NCI-H510A treated with DMSO at 0.1 percent for 48 hours (cell line): ENCODE measurements around the gene GUCY1A2.
A peak's percentile ranks its signal among the peaks of the same experiment; 100 is the strongest.
"Not testable (repeated sequence)": the region's sequence is repeated elsewhere in the genome, so short reads cannot be mapped to it uniquely, and the experiment has no call there.

Experiments
- DNase-seq: peaks from one replicate; lab custom pipeline; 2025; lab: John Stamatoyannopoulos, UW

GUCY1A2 gene, protein sequence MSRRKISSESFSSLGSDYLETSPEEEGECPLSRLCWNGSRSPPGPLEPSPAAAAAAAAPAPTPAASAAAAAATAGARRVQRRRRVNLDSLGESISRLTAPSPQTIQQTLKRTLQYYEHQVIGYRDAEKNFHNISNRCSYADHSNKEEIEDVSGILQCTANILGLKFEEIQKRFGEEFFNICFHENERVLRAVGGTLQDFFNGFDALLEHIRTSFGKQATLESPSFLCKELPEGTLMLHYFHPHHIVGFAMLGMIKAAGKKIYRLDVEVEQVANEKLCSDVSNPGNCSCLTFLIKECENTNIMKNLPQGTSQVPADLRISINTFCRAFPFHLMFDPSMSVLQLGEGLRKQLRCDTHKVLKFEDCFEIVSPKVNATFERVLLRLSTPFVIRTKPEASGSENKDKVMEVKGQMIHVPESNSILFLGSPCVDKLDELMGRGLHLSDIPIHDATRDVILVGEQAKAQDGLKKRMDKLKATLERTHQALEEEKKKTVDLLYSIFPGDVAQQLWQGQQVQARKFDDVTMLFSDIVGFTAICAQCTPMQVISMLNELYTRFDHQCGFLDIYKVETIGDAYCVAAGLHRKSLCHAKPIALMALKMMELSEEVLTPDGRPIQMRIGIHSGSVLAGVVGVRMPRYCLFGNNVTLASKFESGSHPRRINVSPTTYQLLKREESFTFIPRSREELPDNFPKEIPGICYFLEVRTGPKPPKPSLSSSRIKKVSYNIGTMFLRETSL

DNA sequence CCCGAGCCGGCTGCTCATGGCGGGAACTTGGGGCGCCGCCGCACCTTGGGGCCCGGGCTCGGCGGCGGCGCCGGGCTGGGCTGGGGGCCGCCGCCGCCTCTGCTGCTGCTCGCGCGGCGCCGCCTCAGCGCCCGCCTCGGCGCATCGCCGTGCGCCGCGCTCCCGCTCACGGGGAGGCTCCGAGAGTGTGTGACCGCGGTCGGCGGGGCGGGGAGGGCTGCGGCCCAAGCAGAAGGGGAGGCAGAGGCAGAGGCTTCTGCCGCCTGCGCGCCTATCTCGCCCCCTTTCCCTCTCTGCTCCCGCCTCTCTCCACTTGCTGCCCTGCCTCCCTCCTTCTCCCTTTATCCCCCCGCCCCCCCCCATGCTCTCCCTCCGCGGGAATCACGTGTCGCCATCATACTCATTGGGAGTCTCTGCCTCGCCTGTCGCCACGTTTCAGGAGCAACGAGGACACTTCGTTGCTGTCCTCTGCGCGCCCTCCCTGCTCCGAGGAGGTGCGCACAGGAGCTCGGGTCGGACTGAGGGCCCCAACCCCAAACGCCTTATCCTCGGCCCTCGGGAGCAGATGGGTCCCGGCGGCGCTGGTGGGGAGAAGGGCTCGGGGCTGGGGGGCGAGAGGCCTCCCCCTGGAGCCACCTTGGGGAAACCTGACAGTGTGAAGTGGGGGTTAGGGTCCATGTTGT is at the start of gene GUCY1A2:
Gene GUCY1A2, minus strand, starts transcription at position 258 of the 683 bp plus-strand sequence. CDS start 421 bp downstream, outside the sequence.
- DNase-seq = peak; percentile 24

DNA sequence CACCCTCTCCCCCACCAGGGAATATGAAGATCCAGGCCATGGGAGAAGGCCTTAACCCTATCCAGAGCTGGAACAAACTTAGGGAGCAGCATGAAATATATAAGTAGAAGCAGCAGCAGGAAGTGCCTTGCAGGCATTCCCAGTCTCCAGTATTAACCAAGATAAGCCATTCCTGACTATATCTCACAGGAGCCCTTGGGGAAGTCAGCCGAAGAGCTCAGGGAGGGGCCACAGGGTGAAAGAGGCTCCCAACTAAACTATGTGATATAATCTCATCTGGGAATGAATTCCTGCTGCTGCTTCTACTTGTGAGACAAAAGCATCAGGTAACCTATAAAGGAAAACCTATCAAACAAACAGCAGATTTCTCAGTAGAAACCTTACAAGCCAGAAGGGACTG is 36.1 kb upstream of the GUCY1A2 start:
- no peak for DNase-seq

DNA sequence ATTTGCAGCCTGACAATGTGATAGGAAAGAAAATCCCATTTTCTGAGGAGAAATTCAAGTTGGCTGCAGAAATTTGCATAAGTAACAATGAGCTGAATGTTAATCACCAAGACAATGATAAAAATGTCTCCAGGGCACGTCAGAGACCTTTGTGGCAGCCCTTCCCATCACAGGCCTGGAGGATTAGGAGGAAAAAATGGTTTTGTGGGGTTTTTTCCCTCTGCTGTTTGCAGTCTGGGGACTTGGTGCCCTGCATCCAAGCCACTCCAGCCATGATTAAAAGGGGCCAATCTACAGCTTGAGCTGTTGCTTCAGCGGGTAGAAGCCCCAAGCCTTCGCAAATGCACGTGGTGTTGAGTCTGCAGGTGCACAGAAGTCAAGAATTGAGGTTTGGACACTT is 33.1 kb upstream of the GUCY1A2 start:
- DNase-seq = not testable (repeated sequence)

DNA sequence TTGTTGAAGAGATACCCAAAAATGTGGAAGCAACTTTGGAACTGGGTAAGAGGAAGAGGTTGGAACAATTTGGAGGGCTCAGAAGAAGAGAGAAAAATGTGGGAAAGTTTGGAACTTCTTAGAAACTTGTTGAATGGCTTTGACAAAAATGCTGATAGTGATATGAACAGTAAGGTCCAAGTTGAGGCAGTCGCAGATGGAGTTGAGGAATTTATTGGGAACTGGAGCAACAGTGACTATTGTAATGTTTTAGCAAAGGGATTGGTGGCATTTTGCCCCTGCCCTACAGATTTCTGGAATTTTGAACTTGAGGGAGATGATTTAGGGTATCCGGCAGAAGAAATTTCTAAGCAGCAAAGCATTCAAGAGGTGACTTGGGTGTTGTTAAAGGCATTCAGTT is 32.6 kb upstream of the GUCY1A2 start:
- not testable (repeated sequence) for DNase-seq

DNA sequence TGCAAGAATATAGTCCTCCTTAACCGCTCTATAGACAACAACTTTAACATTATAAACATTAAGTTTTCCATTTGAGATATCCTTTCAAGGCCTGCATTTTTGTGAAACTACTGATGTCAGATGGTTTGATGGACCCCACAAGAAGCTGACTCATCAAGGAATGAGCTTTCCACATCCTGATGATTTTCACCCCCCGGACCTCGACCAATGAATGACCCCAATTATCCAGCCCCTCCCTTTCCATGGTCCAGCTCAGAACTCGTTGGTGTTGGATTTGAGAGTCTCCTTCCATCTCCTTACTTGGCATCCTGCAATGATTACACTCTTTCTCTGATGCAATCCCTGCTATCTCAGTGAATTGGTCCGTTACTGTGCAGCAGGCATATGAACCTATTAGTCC is 31.8 kb upstream of the GUCY1A2 start:
- DNase-seq = no peak

DNA sequence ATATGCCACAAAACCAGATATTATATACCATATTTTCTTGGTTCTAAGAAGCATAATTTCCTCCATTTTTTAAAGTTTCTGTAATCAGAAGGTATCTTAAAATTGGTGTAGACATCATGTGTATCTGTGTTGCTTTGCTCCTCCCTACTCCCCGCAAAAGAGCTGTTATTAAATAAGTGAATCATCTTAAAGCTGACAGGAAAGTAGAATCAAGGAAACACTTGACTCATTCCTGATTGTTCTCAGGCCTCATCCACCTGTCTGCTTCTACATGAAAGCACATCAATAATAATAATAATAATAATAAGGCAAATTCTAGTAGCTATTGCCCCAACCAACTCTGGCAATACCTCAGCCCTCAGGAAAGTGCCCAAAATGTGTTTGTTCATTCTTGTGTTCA is 26.2 kb upstream of the GUCY1A2 start:
- no peak for DNase-seq

DNA sequence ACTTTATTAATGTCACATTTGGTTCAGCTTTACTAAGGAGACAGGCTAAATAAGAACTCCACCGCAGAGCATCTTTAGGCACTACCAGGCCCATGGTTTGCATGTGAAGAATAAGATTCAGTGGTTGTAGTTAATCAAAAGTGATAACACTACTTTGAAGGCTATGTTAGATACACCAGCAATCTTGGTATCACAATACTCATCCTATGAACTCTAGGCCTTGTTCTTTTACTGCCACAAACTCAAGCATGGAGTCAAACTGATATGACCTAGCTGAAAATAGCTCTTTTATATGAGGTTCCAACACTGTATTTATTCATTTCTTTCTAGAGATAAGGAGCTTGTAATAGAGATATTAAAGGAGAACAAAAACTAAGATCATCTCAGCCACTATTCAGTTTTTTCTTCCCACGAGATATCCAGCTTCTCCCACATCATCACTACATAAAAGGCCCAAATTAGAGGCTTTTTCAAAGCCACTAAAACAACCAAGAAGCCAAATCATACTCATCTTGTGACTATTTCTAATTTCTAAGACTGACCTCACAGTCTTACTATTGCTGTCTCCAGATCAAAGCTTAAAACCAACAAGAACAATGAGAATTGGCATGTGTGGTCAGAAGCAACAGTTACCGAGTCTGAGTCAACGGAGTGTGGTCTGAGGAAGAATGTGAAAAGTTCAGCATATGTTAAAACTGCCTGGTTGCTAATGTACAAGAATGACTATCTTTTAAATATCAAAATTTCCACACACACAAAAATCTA is 25.1 kb upstream of the GUCY1A2 start:
- DNase-seq = no peak

DNA sequence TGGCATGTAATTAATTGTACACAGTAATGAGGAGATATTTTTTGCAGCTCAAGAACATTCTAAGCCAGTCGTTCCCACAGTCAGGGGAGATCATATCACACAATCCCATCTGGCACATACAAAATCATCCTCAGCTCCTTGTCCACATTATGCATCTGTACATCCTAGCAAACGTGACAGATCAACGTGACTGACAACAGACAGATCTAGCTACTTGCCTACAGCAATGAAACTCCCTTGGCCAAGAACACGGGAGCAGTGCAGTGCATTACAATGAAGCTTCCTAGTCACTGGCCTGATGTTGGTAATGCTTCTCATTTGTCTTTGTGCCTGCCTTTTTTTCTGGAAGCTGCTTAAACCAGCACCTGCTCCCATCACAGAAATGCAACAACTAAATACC is 24.5 kb upstream of the GUCY1A2 start:
- DNase-seq = no peak

DNA sequence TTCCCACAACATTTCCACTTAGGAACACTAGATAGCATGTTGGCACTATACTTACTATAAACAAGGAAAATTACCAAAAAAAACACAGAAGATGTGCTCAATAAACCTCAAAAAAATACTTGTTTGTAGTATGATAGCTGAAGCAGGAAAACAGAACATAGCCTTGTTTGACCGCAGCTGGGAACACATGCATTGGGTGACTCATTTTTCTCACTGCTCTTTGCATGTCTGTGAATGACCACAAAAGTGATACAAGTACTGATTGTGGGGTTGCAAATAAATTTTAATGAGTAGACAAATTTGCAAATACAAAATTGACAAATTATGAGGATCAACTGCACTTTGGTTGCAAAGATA is 22.8 kb upstream of the GUCY1A2 start:
- no peak for DNase-seq

DNA sequence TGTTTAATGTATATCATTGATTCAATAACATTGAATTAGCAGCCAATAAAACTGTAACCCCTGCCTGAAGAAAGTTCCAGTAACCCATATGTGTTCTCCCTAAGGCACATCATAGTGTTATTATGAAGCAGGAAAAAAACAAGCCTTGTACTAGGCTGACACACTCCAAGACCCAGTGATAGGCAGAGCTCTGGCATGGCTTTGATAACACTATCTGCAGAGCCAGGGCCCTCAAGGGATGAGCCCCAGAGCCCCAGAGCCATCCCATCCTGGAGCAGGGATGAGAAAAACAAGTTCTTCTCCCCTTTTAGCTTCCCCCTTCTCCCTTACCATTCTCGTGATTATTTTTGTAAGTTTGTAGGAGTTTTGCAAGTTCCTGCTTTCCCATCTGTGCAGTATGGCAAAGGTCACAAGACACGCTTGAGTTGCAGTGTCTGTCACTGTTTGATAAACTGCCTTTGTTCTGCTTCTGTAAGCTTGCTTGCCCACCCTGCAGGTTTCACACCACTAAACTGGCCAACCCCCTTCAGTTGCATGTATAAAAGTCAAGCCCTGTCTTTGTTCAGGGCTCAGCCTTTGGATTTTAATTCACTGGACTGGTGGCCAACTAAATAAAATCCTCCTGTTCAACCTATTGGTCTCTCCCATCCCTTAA is 22.3 kb upstream of the GUCY1A2 start:
- DNase-seq = no peak

DNA sequence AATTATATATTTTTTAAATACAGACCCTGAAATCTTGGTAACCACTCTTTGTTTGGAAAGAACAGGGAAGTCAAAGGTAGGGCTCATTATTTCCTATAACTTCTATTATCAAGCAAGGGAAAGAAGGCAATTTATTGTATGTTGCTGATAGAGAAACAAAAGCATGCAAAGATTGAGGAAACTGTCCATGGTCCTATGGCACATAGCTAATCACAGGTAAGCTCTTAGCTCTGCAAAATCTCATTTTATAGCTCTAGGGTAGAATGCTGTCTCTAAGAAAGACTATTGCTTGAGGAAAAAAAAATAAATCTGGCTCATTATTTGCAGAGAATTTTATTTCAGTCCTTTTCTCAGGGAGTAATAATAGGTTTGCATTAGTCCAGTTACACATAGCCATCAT is 7.4 kb upstream of the GUCY1A2 start:
- DNase-seq = no peak

DNA sequence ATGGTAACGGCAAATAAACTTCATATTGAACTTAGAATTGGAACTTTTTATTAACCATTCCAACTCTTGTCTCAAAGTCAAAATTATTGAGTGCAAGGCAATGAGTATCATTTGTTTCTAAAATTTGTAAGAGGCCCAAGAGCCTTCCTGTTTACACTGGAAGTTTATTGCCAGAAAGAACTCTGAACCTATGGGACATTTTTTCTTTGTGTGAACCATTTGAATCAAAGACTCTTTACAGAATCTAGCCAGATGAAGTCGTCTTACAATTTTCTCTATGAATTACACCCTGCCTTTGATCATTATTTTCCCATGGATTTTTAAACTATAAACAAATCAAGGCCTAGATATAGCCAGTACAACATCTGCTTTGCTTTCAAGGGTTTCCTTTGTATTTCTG is 2.3 kb upstream of the GUCY1A2 start:
- no peak for DNase-seq

DNA sequence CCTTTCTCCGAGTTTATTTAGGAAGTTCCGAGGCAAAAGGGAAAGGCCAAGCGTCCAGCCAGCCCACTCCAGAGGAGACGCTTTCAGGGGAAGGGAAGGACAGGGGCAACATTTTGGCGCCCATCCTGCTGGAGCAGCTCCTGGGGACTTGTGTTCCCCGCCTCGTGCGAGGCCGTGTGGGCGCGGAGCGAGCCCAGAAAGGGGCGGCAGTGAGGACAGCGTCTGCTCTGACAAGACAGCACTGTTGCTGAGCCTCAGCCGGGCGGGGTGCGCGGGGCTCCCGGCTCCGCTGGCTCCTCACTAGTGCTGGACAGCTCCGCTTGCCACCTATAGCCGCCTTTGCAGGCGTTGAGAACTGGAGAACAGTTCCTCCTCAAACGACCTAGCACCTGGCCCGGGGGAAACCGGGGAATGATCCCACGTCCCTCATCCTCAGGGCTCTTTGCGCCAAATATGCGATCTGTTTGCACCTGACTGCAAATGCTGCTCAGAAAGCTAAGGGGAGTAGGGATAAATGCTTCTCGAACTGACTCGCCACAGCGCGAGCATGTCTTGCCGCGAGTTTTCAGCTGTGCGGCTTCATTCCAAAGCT is 722 bp upstream of the GUCY1A2 start:
- DNase-seq = peak; percentile 59

DNA sequence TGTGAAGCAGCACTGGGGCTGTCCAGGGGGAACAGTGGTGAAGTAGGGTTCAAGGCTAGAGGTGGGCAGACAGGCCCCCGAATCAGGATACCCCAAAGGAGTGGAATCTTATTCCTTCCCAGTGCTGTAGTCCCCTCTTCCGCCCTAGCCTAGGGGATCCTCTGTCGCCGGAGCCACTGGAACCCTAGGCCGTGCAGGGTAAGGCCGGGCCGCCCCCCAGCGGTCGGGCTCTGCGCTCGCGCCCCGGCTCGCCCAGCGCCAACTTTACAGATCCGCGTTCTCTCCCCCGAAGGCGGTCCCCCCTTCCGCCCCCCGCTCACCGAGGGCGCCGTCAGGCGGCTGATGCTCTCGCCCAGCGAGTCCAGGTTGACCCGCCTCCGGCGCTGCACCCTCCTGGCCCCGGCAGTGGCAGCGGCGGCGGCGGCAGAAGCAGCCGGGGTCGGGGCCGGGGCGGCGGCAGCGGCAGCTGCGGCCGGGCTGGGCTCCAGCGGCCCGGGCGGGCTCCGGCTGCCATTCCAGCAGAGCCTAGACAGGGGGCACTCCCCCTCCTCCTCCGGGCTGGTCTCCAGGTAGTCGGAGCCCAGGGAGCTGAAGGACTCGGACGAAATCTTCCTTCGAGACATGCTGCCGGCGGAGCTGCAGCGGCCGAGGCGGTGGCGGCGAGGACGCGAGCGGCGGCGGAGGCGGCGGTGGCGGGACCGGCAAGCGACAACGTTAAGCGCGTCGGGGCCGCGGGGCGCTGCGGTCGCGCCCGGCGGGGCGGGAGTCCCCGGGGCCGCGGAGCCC is 650 bp downstream of the GUCY1A2 start:
- peak; percentile 55 for DNase-seq

DNA sequence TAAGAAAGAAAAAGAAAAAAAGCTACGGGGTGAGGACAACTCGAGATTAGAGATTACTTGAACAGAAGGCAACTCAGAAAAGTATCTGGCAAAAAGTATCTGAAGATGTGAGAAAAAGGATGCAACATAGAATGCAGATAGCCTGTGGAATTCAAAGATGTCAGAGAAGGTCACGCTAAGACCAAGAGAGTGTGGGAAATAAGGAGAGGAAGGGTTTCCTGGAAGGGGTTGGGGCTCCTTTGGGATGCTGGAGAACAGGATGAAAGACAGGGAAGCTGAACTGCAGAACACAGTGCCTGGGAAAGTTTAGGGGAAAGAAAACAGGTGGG is 1.2 kb downstream of the GUCY1A2 start:
- no peak for DNase-seq

DNA sequence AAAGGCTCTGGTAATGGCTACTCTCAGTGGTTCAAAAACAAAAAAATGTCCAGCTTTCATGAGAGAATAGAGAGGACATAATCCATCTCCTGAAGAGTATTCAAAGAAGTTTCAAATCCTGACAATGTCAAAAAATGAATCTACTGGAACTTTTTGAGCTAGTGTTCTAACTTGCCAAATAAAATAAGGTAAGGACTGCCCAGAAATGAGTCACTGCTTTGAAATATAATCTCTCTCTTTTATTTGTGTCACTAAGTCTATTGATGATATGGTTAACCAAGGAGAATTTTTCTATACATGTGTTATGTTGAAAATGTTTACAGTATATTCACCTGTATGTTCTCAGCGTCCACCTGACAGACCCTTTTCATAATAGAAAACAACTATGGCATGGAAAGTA is 3.4 kb downstream of the GUCY1A2 start:
- DNase-seq = no peak

DNA sequence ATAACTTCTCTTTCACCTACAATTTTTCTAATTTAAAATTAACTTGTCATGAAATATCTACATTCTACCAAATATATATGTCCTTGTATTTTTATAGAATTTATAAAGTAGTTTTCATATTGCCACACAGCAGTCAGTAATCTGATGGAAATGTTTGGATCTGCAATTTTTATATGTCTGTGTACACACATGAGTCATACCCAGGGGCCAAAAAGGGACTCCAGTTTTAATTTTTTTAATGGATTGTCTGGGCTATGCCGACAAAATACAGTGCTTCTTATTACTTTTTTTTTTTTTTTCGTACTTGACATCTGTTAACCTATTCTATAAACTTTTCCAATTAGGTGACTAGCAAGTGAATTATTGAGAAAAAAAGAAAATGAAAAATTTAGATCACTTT is 6.3 kb downstream of the GUCY1A2 start:
- no peak for DNase-seq

DNA sequence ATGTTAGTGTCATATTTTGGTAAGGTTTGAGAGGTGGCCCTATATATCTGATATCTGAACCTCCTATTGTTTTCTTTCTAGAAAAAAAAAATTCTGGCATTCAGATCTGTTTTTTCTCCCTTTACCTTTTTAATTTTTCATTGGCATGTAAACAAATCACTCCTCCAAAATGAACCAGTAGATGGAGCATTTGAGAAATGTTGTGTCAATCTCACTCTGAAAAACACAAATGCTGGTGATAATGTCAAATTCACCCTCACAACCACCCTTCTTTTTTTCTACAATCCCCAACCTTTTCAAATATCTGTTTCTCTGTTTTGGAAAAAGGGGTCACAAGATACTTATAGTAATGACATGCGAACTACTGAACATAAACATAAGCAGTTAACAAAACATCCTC is 9.1 kb downstream of the GUCY1A2 start:
- no peak for DNase-seq

DNA sequence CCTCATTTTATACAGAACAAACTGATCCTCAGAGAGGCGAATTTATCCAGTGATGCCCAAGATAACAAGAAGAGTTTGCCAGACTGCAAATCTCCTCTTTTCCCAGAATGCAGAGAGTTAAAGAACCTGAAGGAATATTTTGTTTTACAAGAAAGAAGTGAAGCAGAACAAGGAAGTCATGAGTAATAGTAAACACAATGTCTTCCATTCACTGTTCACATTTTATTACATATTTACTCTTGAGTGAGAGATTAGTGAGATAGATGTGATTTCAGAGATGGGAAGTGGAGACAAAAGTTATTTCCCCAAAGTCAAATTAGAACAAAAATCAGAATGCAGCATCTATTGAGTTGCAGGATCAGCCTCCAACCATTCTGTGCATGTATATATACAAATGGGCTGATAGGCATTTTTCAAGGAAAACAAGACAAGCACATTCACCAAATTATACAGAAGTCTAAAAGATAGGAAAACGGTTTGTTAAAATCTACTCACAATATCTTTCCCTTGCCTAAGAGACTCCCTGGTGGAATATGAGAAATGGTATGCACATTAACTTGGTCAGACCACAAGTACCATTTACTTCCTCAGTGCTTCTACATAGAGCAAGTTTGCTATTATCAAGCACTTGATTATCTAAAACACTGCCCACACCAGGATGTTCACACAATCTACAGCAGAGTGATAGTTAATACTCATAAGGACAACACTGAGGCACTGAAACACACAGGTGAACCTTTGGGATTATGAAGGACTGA is 12.0 kb downstream of the GUCY1A2 start:
- no peak for DNase-seq

DNA sequence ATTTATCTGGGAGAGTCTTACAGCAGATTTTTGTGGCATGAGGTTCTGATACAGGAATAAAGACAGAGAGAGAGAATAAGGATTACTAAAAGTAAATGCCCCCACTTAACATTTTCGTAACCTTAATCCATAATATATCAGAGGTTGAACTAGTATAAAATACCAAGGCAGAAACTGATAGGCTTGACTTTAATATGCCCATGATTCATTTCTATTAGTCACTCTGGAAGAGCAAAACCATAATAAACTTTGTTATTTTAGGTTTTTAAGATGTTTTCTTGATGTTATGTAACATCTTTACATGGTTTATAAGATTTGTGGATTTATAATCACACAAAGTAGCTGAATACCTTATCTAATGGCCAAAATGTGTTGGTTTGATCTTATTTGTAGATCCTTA is 19.1 kb downstream of the GUCY1A2 start:
- DNase-seq = no peak
